ENCODE data around the gene DNAJB9. TPM values are rescaled to one million over a fixed set of nuclear protein-coding genes. Genes with fewer than 3 reads are reported as not detected.

The DNAJB9 gene
- total and polyA plus RNA-seq, 2 of the 13 experiments (the other 11 are each of a cell fraction or from before 2014, with no cell fraction given): 8.6 to 16.4 TPM

- no peak for TF ChIP-seq NR1H2 (CRISPR knock-in tag; IDR thresholded peaks at IDR 0.05; ENCODE audit: borderline replicate concordance, low read depth)
- TF ChIP-seq ZC3H13 (CRISPR knock-in tag; IDR thresholded peaks at IDR 0.05): peak; percentile 75
- no peak for TF ChIP-seq NBN (conservative IDR thresholded peaks at IDR 0.05)
- TF ChIP-seq, protein P1, sequence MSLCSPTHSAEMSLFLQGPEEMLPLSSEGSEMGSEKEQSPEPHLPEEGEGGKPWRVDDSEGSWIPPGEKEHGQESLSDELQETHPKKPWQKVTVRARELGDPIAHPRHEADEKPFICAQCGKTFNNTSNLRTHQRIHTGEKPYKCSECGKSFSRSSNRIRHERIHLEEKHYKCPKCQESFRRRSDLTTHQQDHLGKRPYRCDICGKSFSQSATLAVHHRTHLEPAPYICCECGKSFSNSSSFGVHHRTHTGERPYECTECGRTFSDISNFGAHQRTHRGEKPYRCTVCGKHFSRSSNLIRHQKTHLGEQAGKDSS (CRISPR knock-in tag; IDR thresholded peaks at IDR 0.05; ENCODE audit: borderline replicate concordance, low read depth): 0 out of 2 replicates have a peak, but pooled peaks have one; percentile 29
- TF ChIP-seq ZNF496 (CRISPR knock-in tag; IDR thresholded peaks at IDR 0.05; ENCODE audit: insufficient replicate concordance): no peak
- TF ChIP-seq MTF1 (CRISPR knock-in tag; IDR thresholded peaks at IDR 0.05): peak; percentile 26; the same call in 1 of the 2 replicates
- no peak for TF ChIP-seq FOSL1 (CRISPR knock-in tag; IDR thresholded peaks at IDR 0.05; ENCODE audit: borderline replicate concordance)
- peak; percentile 93 for TF ChIP-seq HIVEP1 (CRISPR knock-in tag; IDR thresholded peaks at IDR 0.05)
- no peak for TF ChIP-seq ZSCAN20 (CRISPR knock-in tag; IDR thresholded peaks at IDR 0.05; ENCODE audit: borderline replicate concordance)
- TF ChIP-seq, protein P2, sequence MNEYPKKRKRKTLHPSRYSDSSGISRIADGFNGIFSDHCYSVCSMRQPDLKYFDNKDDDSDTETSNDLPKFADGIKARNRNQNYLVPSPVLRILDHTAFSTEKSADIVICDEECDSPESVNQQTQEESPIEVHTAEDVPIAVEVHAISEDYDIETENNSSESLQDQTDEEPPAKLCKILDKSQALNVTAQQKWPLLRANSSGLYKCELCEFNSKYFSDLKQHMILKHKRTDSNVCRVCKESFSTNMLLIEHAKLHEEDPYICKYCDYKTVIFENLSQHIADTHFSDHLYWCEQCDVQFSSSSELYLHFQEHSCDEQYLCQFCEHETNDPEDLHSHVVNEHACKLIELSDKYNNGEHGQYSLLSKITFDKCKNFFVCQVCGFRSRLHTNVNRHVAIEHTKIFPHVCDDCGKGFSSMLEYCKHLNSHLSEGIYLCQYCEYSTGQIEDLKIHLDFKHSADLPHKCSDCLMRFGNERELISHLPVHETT (CRISPR knock-in tag; conservative IDR thresholded peaks at IDR 0.05): peak; percentile 77; the same call in 1 of the 2 replicates
- TF ChIP-seq MTA1 (CRISPR knock-in tag; IDR thresholded peaks at IDR 0.05; ENCODE audit: borderline replicate concordance): no peak
- TF ChIP-seq PRPF4 (IDR thresholded peaks at IDR 0.05; ENCODE audit: low read depth, low read length, poor library complexity, severe bottlenecking): no peak
- TF ChIP-seq, protein P3, sequence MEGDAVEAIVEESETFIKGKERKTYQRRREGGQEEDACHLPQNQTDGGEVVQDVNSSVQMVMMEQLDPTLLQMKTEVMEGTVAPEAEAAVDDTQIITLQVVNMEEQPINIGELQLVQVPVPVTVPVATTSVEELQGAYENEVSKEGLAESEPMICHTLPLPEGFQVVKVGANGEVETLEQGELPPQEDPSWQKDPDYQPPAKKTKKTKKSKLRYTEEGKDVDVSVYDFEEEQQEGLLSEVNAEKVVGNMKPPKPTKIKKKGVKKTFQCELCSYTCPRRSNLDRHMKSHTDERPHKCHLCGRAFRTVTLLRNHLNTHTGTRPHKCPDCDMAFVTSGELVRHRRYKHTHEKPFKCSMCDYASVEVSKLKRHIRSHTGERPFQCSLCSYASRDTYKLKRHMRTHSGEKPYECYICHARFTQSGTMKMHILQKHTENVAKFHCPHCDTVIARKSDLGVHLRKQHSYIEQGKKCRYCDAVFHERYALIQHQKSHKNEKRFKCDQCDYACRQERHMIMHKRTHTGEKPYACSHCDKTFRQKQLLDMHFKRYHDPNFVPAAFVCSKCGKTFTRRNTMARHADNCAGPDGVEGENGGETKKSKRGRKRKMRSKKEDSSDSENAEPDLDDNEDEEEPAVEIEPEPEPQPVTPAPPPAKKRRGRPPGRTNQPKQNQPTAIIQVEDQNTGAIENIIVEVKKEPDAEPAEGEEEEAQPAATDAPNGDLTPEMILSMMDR (CRISPR knock-in tag; IDR thresholded peaks at IDR 0.05): 0 out of 2 replicates have a peak, but pooled peaks have one; percentile 30
- TF ChIP-seq ZNF674 (CRISPR knock-in tag; IDR thresholded peaks at IDR 0.05; ENCODE audit: low read depth): no peak
- TF ChIP-seq, protein P4, sequence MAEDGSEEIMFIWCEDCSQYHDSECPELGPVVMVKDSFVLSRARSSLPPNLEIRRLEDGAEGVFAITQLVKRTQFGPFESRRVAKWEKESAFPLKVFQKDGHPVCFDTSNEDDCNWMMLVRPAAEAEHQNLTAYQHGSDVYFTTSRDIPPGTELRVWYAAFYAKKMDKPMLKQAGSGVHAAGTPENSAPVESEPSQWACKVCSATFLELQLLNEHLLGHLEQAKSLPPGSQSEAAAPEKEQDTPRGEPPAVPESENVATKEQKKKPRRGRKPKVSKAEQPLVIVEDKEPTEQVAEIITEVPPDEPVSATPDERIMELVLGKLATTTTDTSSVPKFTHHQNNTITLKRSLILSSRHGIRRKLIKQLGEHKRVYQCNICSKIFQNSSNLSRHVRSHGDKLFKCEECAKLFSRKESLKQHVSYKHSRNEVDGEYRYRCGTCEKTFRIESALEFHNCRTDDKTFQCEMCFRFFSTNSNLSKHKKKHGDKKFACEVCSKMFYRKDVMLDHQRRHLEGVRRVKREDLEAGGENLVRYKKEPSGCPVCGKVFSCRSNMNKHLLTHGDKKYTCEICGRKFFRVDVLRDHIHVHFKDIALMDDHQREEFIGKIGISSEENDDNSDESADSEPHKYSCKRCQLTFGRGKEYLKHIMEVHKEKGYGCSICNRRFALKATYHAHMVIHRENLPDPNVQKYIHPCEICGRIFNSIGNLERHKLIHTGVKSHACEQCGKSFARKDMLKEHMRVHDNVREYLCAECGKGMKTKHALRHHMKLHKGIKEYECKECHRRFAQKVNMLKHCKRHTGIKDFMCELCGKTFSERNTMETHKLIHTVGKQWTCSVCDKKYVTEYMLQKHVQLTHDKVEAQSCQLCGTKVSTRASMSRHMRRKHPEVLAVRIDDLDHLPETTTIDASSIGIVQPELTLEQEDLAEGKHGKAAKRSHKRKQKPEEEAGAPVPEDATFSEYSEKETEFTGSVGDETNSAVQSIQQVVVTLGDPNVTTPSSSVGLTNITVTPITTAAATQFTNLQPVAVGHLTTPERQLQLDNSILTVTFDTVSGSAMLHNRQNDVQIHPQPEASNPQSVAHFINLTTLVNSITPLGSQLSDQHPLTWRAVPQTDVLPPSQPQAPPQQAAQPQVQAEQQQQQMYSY (CRISPR knock-in tag; IDR thresholded peaks at IDR 0.05): no peak
- TF ChIP-seq CBFB (CRISPR knock-in tag; IDR thresholded peaks at IDR 0.05): peak; percentile 19; the same call in 1 of the 2 replicates
- peak; percentile 75; the same call in 1 of the 2 replicates for TF ChIP-seq EED (CRISPR knock-in tag; IDR thresholded peaks at IDR 0.05)
- TF ChIP-seq ZNF589 (CRISPR knock-in tag; conservative IDR thresholded peaks at IDR 0.05): peak; percentile 96; the same call in 1 of the 2 replicates
- TF ChIP-seq PTBP1 (IDR thresholded peaks at IDR 0.05; ENCODE audit: low read depth, low read length, poor library complexity, severe bottlenecking): no peak
- no peak; the same call in 1 of the 2 replicates for TF ChIP-seq ZKSCAN8 (CRISPR knock-in tag; IDR thresholded peaks at IDR 0.05; ENCODE audit: borderline replicate concordance)
- TF ChIP-seq ETV5 (CRISPR knock-in tag; IDR thresholded peaks at IDR 0.05; ENCODE audit: borderline replicate concordance): peak; percentile 74
- no peak for TF ChIP-seq NFE2L2 (IDR thresholded peaks at IDR 0.05; ENCODE audit: low read length)
Observed at GRCh38 chr7:108569381-108570145, at the start of gene DNAJB9, which contains the start of gene THAP5 (continued).
